Osteoblast (primary cell): ENCODE measurements around the gene FETUB. TPM values are rescaled to one million over a fixed set of nuclear protein-coding genes. Genes with fewer than 3 reads are reported as not detected.

Source experiments
- DNase-seq: peaks from one replicate; pipeline ENCODE4 v3.0.0; 2011; ENCODE audit warnings: low spot score, mixed read lengths; ENCODE audit not compliant: insufficient read length; ENCODE audit errors: missing footprints
- H2AFZ ChIP-seq: 2 replicates; pipeline ENCODE4 v1.6.0; 2011; ENCODE audit warnings: mild to moderate bottlenecking, low read length
- H3K27ac ChIP-seq: 2 replicates; pipeline ENCODE4 v1.5.1; 2011; ENCODE audit warnings: mild to moderate bottlenecking, low read depth, low read length, moderate library complexity
- H3K27me3 ChIP-seq: 2 replicates; pipeline ENCODE4 v1.6.0; 2012; ENCODE audit warnings: mild to moderate bottlenecking, control low read depth, inconsistent platforms, low read length, moderate library complexity; ENCODE audit not compliant: insufficient read depth
- H3K36me3 ChIP-seq: 2 replicates; pipeline ENCODE4 v1.5.1; 2011; ENCODE audit warnings: mild to moderate bottlenecking, low read length, control low read depth, moderate library complexity; ENCODE audit not compliant: insufficient read depth
- H3K4me1 ChIP-seq: 2 replicates; pipeline ENCODE4 v1.5.1; 2011; ENCODE audit warnings: mild to moderate bottlenecking, low read length, control low read depth, moderate library complexity; ENCODE audit not compliant: insufficient read depth
- H3K4me2 ChIP-seq: 2 replicates; pipeline ENCODE4 v1.6.0; 2011; ENCODE audit warnings: mild to moderate bottlenecking, low read length; ENCODE audit not compliant: insufficient read depth
- H3K4me3 ChIP-seq: fragments of 200-600 bp; sonication (generic); 3 replicates; pipeline ENCODE4 v1.5.1; 2012; ENCODE audit warnings: mild to moderate bottlenecking, low read length, inconsistent platforms; ENCODE audit not compliant: insufficient read depth
- H3K79me2 ChIP-seq: 2 replicates; pipeline ENCODE4 v1.6.0; 2012; ENCODE audit warnings: mild to moderate bottlenecking, low read length, control low read depth, inconsistent platforms; ENCODE audit not compliant: insufficient read depth
- H3K9me3 ChIP-seq: 2 replicates; pipeline ENCODE4 v1.5.1; 2011; ENCODE audit warnings: low read depth, low read length, control low read depth
- H4K20me1 ChIP-seq: 2 replicates; pipeline ENCODE4 v1.6.0; 2012; ENCODE audit warnings: mild to moderate bottlenecking, low read length, control low read depth; ENCODE audit not compliant: insufficient read depth
- CTCF ChIP-seq: IDR thresholded peaks from 2 replicates; pipeline ENCODE4 v1.5.1; 2011; ENCODE audit warnings: mild to moderate bottlenecking, low read depth, low read length, moderate library complexity; ENCODE audit errors: extremely low read depth
- total RNA-seq: library from RNA; depleted of rRNA; stranded (reverse); fragments of >200 nt; gene quantifications from 2 replicates; pipeline ENCODE4 v1.2.3, GENCODE V29; 2012

FETUB gene
- total RNA-seq, 1 donor, result not detected

GRCh38 chr3:186694288-186695032 is 54.3 kb downstream of the FETUB start:
- DNase-seq, result no peak
- Histone ChIP-seq H3K27ac (no peak overlapping the region), H2AFZ (no peak overlapping the region), H3K9me3 (no peaks in the 10 kb centered on the region), H3K4me2 (no peak overlapping the region), H3K36me3 (no peaks in the 10 kb centered on the region), H3K4me3 (no peak overlapping the region), H3K27me3 (no peaks in the 10 kb centered on the region), H3K79me2 (no peaks in the 10 kb centered on the region), H4K20me1 (no peaks in the 10 kb centered on the region), H3K4me1 (no peaks in the 10 kb centered on the region)
- TF ChIP-seq CTCF, result no peak

DNA sequence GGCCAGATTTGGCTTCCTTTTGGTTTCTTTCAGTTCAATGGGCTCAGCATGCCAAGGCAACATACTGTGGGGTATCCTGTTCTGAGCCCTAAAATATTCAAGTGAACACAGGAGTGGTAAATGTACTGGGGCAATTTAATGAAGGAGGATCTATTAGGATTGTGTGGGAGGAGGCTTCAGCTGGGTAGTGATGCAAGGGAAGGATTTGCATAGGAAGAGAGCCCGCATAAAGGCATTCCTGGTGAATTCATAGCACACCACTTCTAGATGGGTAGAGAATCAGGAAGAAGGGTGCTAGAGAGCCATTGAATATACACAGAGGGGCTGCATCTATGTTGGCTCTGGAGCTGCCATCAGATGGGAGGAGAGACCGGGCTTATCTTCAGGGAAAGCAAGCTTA is 56.3 kb downstream of the FETUB start:
- Histone ChIP-seq H3K4me2 (no peak overlapping the region), H3K27me3 (no peaks in the 10 kb centered on the region), H3K79me2 (no peaks in the 10 kb centered on the region), H3K4me3 (no peak overlapping the region), H3K36me3 (no peaks in the 10 kb centered on the region), H3K27ac (no peak overlapping the region), H2AFZ (no peak overlapping the region), H3K9me3 (no peaks in the 10 kb centered on the region), H3K4me1 (no peaks in the 10 kb centered on the region), H4K20me1 (no peaks in the 10 kb centered on the region)
- no peak for DNase-seq
- no peak for TF ChIP-seq CTCF

DNA sequence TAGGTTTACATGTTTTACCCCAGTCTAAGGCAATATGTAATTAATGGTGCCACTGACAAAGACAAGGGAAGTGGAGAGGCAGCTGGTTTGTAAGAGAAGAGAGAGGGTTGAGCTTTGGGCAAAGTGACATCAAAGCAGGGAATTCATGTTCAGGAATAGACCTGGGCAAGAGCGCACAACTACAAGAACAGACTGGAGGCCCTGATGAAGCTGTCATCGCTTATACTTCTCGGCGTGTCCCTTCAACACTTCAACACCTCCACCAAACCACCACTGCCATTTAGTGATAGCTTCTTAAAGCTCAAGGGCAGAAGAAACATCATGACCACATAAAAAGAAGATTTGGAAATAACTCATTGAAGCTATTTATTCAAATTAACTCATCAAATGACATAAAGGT is 57.3 kb downstream of the FETUB start:
- DNase-seq, result no peak
- H4K20me1 ChIP-seq, result no peaks in the 10 kb centered on the region

More for the DNA sequence above, 57.3 kb downstream of the FETUB start:
- H3K27ac ChIP-seq, result no peak overlapping the region
- H3K4me1 ChIP-seq, result no peaks in the 10 kb centered on the region
- H3K27me3 ChIP-seq, result no peaks in the 10 kb centered on the region
- no peak overlapping the region for H3K4me3 ChIP-seq
- no peaks in the 10 kb centered on the region for H3K9me3 ChIP-seq
- TF ChIP-seq CTCF, result no peak
- H3K79me2 ChIP-seq, result no peaks in the 10 kb centered on the region
- H2AFZ ChIP-seq, result no peak overlapping the region
- H3K36me3 ChIP-seq, result no peaks in the 10 kb centered on the region
- no peak overlapping the region for H3K4me2 ChIP-seq
